H1 (cell line): ENCODE measurements around the gene COL4A2. TPM values are rescaled to one million over a fixed set of nuclear protein-coding genes. Genes with fewer than 3 reads are reported as not detected.

Experiments
- CTCF ChIA-PET: fragments of 300-600 bp; sonication (Branson Sonifier 250); formaldehyde crosslinking; loops from one replicate; lab custom pipeline; 2021; ENCODE audit not compliant: partially characterized antibody; lab: Charles Lee
- POLR2A ChIA-PET: fragments of 300-600 bp; sonication (Branson Sonifier 250); formaldehyde crosslinking; loops from one replicate; lab custom pipeline; 2021; ENCODE audit warnings: inconsistent platforms; ENCODE audit not compliant: partially characterized antibody; lab: Charles Lee
- DNase-seq, 2 experiments: peaks; one replicate each; pipeline versions ENCODE4 v3.0.0 to v3.0.0-alpha.2; 2010 to 2022; ENCODE audit warnings: low spot score in 2 of 2, low read depth in 1 of 2, mixed read lengths in 1 of 2
- FAIRE-seq: peaks from 2 replicates; lab custom pipeline; 2011; peaks lifted over from hg19 to GRCh38; lab: Jason Lieb, UNC
- H2AFZ ChIP-seq: 2 replicates; pipeline ENCODE4 v1.8.1; 2012; ENCODE audit warnings: low read length, inconsistent platforms
- H2AK5ac ChIP-seq: 2 replicates; pipeline ENCODE4 v1.6.1; 2013; ENCODE audit warnings: low read depth, low read length
- H2BK120ac ChIP-seq: replicated peaks from 2 replicates; pipeline ENCODE3; 2013; ENCODE audit warnings: low read depth, low read length, inconsistent platforms
- H2BK12ac ChIP-seq: 2 replicates; pipeline ENCODE4 v1.6.1; 2013; ENCODE audit warnings: low read depth, low read length
- H2BK15ac ChIP-seq: 2 replicates; pipeline ENCODE4 v1.6.1; 2013; ENCODE audit warnings: low read length
- H2BK20ac ChIP-seq: 2 replicates; pipeline ENCODE4 v1.6.1; 2013; ENCODE audit warnings: low read length
- H2BK5ac ChIP-seq: 2 replicates; pipeline ENCODE4 v1.6.1; 2013; ENCODE audit warnings: low read depth, low read length
- H3K14ac ChIP-seq: 2 replicates; pipeline ENCODE4 v1.6.1; 2013; ENCODE audit warnings: inconsistent platforms; ENCODE audit not compliant: insufficient read length
- H3K18ac ChIP-seq: 2 replicates; pipeline ENCODE4 v1.6.1; 2013; ENCODE audit warnings: low read length; ENCODE audit errors: extremely low read depth
- H3K23ac ChIP-seq: 2 replicates; pipeline ENCODE4 v1.6.1; 2013; ENCODE audit warnings: inconsistent platforms; ENCODE audit not compliant: insufficient read length
- H3K23me2 ChIP-seq: 2 replicates; pipeline ENCODE4 v1.6.1; 2013; ENCODE audit warnings: low read depth, low read length
- H3K27ac ChIP-seq: 2 replicates; pipeline ENCODE4 v1.6.1; 2011; ENCODE audit warnings: low read depth, low read length, inconsistent platforms
- H3K27me3 ChIP-seq, 4 experiments: replicated peaks in 1 of 4; 1 replicate in 1 of 4; 2 replicates in 3 of 4; pipeline versions ENCODE4 v1.6.1 to v1.8.1; 2011 to 2013; ENCODE audit warnings: low read length in 3 of 4, mild to moderate bottlenecking in 3 of 4, inconsistent platforms in 2 of 4, mixed read lengths in 2 of 4, moderate library complexity in 1 of 4; ENCODE audit not compliant: control insufficient read depth in 3 of 4, insufficient read depth in 3 of 4; ENCODE audit errors: extremely low read depth in 1 of 4
- H3K36me3 ChIP-seq, 4 experiments: 2 replicates each; pipeline versions ENCODE4 v1.6.1 to v1.8.1; 2011 to 2013; ENCODE audit warnings: mild to moderate bottlenecking in 4 of 4, low read length in 3 of 4, moderate library complexity in 2 of 4, control low read depth in 1 of 4, inconsistent platforms in 1 of 4; ENCODE audit not compliant: insufficient read depth in 4 of 4, control insufficient read depth in 2 of 4
- H3K4ac ChIP-seq: replicated peaks from 2 replicates; pipeline ENCODE3; 2013; ENCODE audit warnings: low read length, low read depth, mixed read lengths, inconsistent platforms; ENCODE audit not compliant: insufficient read length
- H3K4me1 ChIP-seq, 4 experiments: replicated peaks in 1 of 4; 1 replicate in 1 of 4; 2 replicates in 3 of 4; pipeline versions ENCODE4 v1.6.1 to v1.8.1; 2011 to 2013; ENCODE audit warnings: low read length in 3 of 4, inconsistent platforms in 2 of 4, mixed read lengths in 1 of 4; ENCODE audit not compliant: insufficient read depth in 4 of 4, control insufficient read depth in 3 of 4
- H3K4me2 ChIP-seq, 2 experiments: 2 replicates each; pipeline versions ENCODE4 v1.6.1 to v1.8.1; 2011 to 2013; ENCODE audit warnings: low read depth in 2 of 2, low read length in 2 of 2, control low read depth in 1 of 2, inconsistent platforms in 1 of 2, mild to moderate bottlenecking in 1 of 2; ENCODE audit not compliant: insufficient read depth in 1 of 2
- H3K4me3 ChIP-seq, 4 experiments: fragments of 200-600, 300-600 bp in 1 of 4; sonication (generic), shearing (Covaris generic), sonication (Bioruptor Twin) in 1 of 4; 2 replicates each; pipeline versions ENCODE4 v1.5.1 to v1.8.1; 2011 to 2016; ENCODE audit warnings: low read length in 4 of 4, low read depth in 3 of 4, control low read depth in 2 of 4, inconsistent platforms in 2 of 4, mild to moderate bottlenecking in 2 of 4, mixed read lengths in 1 of 4, moderate library complexity in 1 of 4; ENCODE audit not compliant: insufficient read depth in 2 of 4; ENCODE audit errors: extremely low read depth in 1 of 4
- H3K56ac ChIP-seq: replicated peaks from 2 replicates; pipeline ENCODE3; 2013; ENCODE audit warnings: low read depth, mild to moderate bottlenecking, mixed read lengths, low read length, inconsistent platforms; ENCODE audit not compliant: insufficient read length
- H3K79me1 ChIP-seq: 2 replicates; pipeline ENCODE4 v1.6.1; 2013; ENCODE audit warnings: low read depth, low read length, control low read depth
- H3K79me2 ChIP-seq, 2 experiments: 2 replicates each; pipeline versions ENCODE4 v1.6.1 to v1.8.1; 2012 to 2013; ENCODE audit warnings: low read length in 2 of 2, mild to moderate bottlenecking in 2 of 2, inconsistent platforms in 1 of 2; ENCODE audit not compliant: insufficient read depth in 2 of 2, control insufficient read depth in 1 of 2
- H3K9ac ChIP-seq, 4 experiments: replicated peaks in 1 of 4; 1 replicate in 1 of 4; 2 replicates in 3 of 4; pipeline versions ENCODE4 v1.6.1 to v1.8.1; 2011 to 2013; ENCODE audit warnings: low read depth in 3 of 4, low read length in 3 of 4, control low read depth in 2 of 4, mild to moderate bottlenecking in 2 of 4, moderate library complexity in 2 of 4, inconsistent platforms in 1 of 4; ENCODE audit errors: extremely low read depth in 1 of 4
- H3K9me3 ChIP-seq, 2 experiments: 2 replicates each; pipeline versions ENCODE4 v1.6.1 to v1.8.1; 2012 to 2013; ENCODE audit warnings: mild to moderate bottlenecking in 2 of 2, moderate library complexity in 2 of 2, control low read depth in 1 of 2, inconsistent platforms in 1 of 2, low read depth in 1 of 2, low read length in 1 of 2, mixed read lengths in 1 of 2; ENCODE audit not compliant: insufficient read depth in 2 of 2
- H4K20me1 ChIP-seq, 2 experiments: replicated peaks in 1 of 2; 2 replicates each; pipeline versions ENCODE3 to v1.8.1; 2011 to 2013; ENCODE audit warnings: inconsistent platforms in 2 of 2, low read length in 2 of 2, mild to moderate bottlenecking in 1 of 2; ENCODE audit not compliant: insufficient read depth in 2 of 2, control insufficient read depth in 1 of 2
- H4K5ac ChIP-seq: 2 replicates; pipeline ENCODE4 v1.6.1; 2013; ENCODE audit warnings: low read length, low read depth, mixed read lengths, inconsistent platforms; ENCODE audit not compliant: insufficient read length
- H4K8ac ChIP-seq: 2 replicates; pipeline ENCODE4 v1.8.0; 2013; ENCODE audit warnings: mild to moderate bottlenecking, moderate library complexity, low read length, inconsistent platforms; ENCODE audit not compliant: insufficient read depth; ENCODE audit errors: extremely low read depth
- H4K91ac ChIP-seq: replicated peaks from 2 replicates; pipeline ENCODE3; 2013; ENCODE audit warnings: low read length, mixed read lengths, inconsistent platforms; ENCODE audit not compliant: insufficient read length
- BCL11A ChIP-seq, 2 experiments: IDR thresholded peaks; one replicate each; pipeline ENCODE4 v1.6.1; 2011; ENCODE audit warnings: low read depth in 2 of 2, low read length in 2 of 2, mild to moderate bottlenecking in 2 of 2
- CEBPB ChIP-seq: IDR thresholded peaks from 2 replicates; pipeline ENCODE4 v1.6.1; 2012; ENCODE audit warnings: low read depth, low read length
- CHD2 ChIP-seq: IDR thresholded peaks from 2 replicates; pipeline ENCODE4 v1.6.1; 2012; ENCODE audit warnings: low read length, improper control_type of control experiment
- FOSL1 ChIP-seq: IDR thresholded peaks from 2 replicates; pipeline ENCODE4 v1.6.1; 2011; ENCODE audit warnings: mild to moderate bottlenecking, low read depth, low read length, moderate library complexity; ENCODE audit not compliant: insufficient read depth
- GABPA ChIP-seq: IDR thresholded peaks from 2 replicates; pipeline ENCODE4 v1.6.1; 2011; ENCODE audit warnings: mild to moderate bottlenecking, low read length, moderate library complexity, borderline replicate concordance; ENCODE audit not compliant: insufficient read depth
- HDAC6 ChIP-seq: IDR thresholded peaks from one replicate; pipeline ENCODE4 v1.7.1; 2012; ENCODE audit warnings: low read depth, mild to moderate bottlenecking, inconsistent platforms, low read length, moderate library complexity
- KDM1A ChIP-seq: fragments of 200-600, 300-600 bp; sonication (generic); IDR thresholded peaks from 2 replicates; pipeline ENCODE4 v1.7.1; 2016; ENCODE audit warnings: mild to moderate bottlenecking, low read length, borderline replicate concordance
- KDM4A ChIP-seq: IDR thresholded peaks from one replicate; pipeline ENCODE4 v1.7.1; 2012; ENCODE audit warnings: low read depth, mild to moderate bottlenecking, moderate library complexity, low read length, inconsistent platforms; ENCODE audit not compliant: severe bottlenecking
- POLR2A ChIP-seq, 2 experiments: IDR thresholded peaks; 1 replicate in 1 of 2; 2 replicates in 1 of 2; pipeline ENCODE4 v1.6.1; 2011; ENCODE audit warnings: low read depth in 2 of 2, low read length in 2 of 2, mild to moderate bottlenecking in 2 of 2; ENCODE audit errors: control extremely low read depth in 1 of 2
- RFX5 ChIP-seq: IDR thresholded peaks from 2 replicates; pipeline ENCODE4 v1.6.1; 2011; ENCODE audit warnings: low read depth, low read length, improper control_type of control experiment, borderline replicate concordance
- RXRA ChIP-seq: IDR thresholded peaks from 2 replicates; pipeline ENCODE4 v1.6.1; 2011; ENCODE audit warnings: low read depth, mild to moderate bottlenecking, low read length, moderate library complexity; ENCODE audit not compliant: insufficient read depth
- SRF ChIP-seq: IDR thresholded peaks from 2 replicates; pipeline ENCODE4 v1.6.1; 2011; ENCODE audit warnings: mild to moderate bottlenecking, low read depth, low read length, moderate library complexity
- TAF7 ChIP-seq: optimal IDR thresholded peaks from 2 replicates; pipeline ENCODE3; 2011; ENCODE audit warnings: low read depth, mild to moderate bottlenecking, inconsistent platforms, low read length, moderate library complexity, borderline replicate concordance
- TEAD4 ChIP-seq: IDR thresholded peaks from 2 replicates; pipeline ENCODE4 v1.6.1; 2012; ENCODE audit warnings: low read depth, low read length, inconsistent platforms, mixed read lengths
- WGBS, 2 experiments: shearing (Covaris generic) in 1 of 2; methylation state at CpG; one replicate each; pipeline versions ENCODE4 v1.1.6 to v1.1.7; 2013 to 2015; ENCODE audit warnings: low lambda C conversion rate in 2 of 2, mixed read lengths in 2 of 2, inconsistent platforms in 1 of 2, low coverage in 1 of 2, missing lambda C conversion rate in 1 of 2; ENCODE audit not compliant: insufficient replicate concordance in 2 of 2, insufficient coverage in 1 of 2, insufficient read length in 1 of 2; ENCODE audit errors: extremely low coverage in 1 of 2, missing lambda C conversion rate in 1 of 2; 5-methylcytosine and 5-hydroxymethylcytosine counted together
- polyA plus RNA-seq, 7 experiments: library from polyadenylated mRNA; depleted of rRNA in 3 of 7; stranded (reverse) in 5 of 7; unstranded in 2 of 7; fragments of >200 nt in 5 of 7; fragments of 200-250 nt in 2 of 7; gene quantifications; 1 replicate in 5 of 7; 2 replicates in 1 of 7; 4 replicates in 1 of 7; pipeline versions ENCODE4 v1.2.1 to v1.2.3, GENCODE V29; 2011 to 2013; ENCODE audit warnings: missing spikeins in 2 of 7, mixed read lengths in 2 of 7
- total RNA-seq: library from RNA; stranded (reverse); fragmentation: NEBNext Ultra II Directional; extraction: Animal tissue kit (Norgen Biotek cat#: 25700); gene quantifications from 2 replicates; pipeline ENCODE4 v1.2.1, GENCODE V29; 2021

COL4A2 gene
- total and polyA plus RNA-seq, 2 of the 8 experiments (the other 6 are each of a cell fraction or from before 2014, with no cell fraction given) = 80.4 to 87.3 TPM

DNA sequence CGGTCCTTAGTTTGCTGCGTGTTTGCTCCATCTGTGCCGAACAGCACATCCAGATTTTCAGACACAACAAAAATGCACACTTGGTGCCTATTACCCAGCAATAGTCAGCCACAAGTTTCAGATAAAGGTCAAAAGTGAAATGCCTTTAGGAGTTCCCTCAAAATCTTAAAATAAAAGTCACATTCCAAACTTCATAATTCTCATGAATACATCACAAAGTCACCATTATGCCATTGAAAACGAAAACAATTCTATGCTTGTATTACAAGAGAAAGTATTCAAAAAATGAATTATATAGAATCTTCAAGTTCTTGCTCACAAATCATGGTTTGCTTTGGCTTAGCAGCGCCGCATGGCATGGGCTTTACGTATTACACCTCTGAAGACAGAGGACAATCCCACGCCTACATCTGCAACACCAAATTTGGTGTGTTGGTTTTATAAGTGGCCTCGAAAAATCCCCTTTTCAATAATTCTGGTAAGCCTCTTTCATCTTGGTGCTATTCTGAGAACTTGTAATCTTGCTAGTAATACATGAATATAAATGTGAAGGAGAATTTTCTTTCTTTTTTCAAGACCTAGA, 26.8 kb upstream of the COL4A2 start:
- DNase-seq (no peak), FAIRE-seq (no peak)
- Histone ChIP-seq H3K4me1 (peaks cover 0 to 3% (median under 1%) of the 10 kb centered on the region in 4 experiments; a peak in 1 of 7 replicates), H3K9me3 (no peaks in the 10 kb centered on the region), H3K9ac (no peak overlapping the region), H3K27me3 (no peaks in the 10 kb centered on the region), H3K23ac (no peak overlapping the region), H4K20me1 (peaks cover 1 to 7% of the 10 kb centered on the region in 2 experiments), H2BK12ac (no peak overlapping the region), H2BK5ac (no peak overlapping the region), H4K5ac (no peak overlapping the region), H2BK20ac (no peak overlapping the region), H3K14ac (no peak overlapping the region), H2BK15ac (no peak overlapping the region), H3K79me2 (peaks cover 0 to 3% of the 10 kb centered on the region in 2 experiments; a peak in 2 of 4 replicates), H3K4me2 (no peak overlapping the region), H3K27ac (no peak overlapping the region), H3K4ac (no peak overlapping the region), H3K56ac (no peak overlapping the region), H3K18ac (no peak overlapping the region), H2BK120ac (no peak overlapping the region), H3K79me1 (peaks cover 3% of the 10 kb centered on the region), H2AFZ (no peak overlapping the region), H4K8ac (no peak overlapping the region), H3K36me3 (no peaks in the 10 kb centered on the region; a peak in 2 of 8 replicates), H4K91ac (no peak overlapping the region), H2AK5ac (no peak overlapping the region), H3K4me3 (no peak overlapping the region), H3K23me2 (no peaks in the 10 kb centered on the region)
- CTCF ChIA-PET = interaction anchor here (0.9 to 1.3 kb wide), 3 partner anchors 9 to 83 kb away, joined by 3 to 4 read pairs (median 3); no protein-coding TSS in a partner anchor
- TF ChIP-seq KDM4A (no peak), GABPA (no peak), BCL11A (IDR thresholded peaks at IDR 0.05; ENCODE audit: low read depth in 2 of 2, low read length in 2 of 2) (no peak), TEAD4 (no peak), RXRA (no peak), FOSL1 (no peak), POLR2A (IDR thresholded peaks at IDR 0.05; ENCODE audit: control extremely low read depth in 1 of 2, low read depth in 2 of 2, low read length in 2 of 2) (no peak), RFX5 (no peak), KDM1A (no peak), CEBPB (no peak), SRF (no peak), TAF7 (no peak), HDAC6 (no peak), CHD2 (no peak)
- POLR2A ChIA-PET = interaction anchor here (1.0 kb wide), 1 partner anchor 31 kb away, joined by 3 read pairs; no protein-coding TSS in a partner anchor
- WGBS, 2 experiments = 92% methylated on average over 9 of the region's 9 CpGs; no CpG with 5 or more reads in 1 of the 2 experiments
